ENCODE measurements around the gene TGM5.
"Not testable (repeated sequence)": the region's sequence is repeated elsewhere in the genome, so short reads cannot be mapped to it uniquely, and the experiment has no call there.

TGM5 gene

DNA sequence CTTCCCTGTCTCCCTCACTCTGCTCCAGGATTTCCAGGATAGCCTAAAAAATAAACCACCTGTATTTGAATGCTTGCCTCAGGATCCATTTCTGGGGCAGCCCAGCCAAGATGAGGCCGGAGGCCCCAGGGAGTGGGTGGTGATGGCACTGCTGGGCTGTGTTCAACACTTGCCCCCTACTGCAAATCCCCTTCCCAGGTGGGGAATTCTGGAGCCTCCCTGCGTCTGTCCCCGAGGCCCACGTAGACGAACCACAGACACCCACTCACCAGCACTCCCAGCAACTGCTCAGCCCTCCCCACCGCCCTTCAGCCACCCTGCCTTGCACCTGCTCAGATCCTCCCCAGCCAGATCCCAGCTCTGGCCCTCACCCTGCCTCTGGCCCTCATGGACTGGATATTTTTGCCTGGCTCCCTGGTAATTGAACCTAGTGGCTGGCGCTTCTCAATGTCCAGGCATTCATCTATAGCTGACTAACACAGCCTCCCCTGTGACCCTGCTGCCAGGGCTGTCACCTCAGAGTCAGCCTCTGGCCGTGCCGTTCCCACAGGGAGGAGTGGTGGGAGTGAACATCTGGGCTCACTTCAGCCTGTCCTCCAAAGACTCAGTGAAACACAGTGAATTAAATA is 28.8 kb downstream of the TGM5 start:
- TF ChIP-seq, protein P1, sequence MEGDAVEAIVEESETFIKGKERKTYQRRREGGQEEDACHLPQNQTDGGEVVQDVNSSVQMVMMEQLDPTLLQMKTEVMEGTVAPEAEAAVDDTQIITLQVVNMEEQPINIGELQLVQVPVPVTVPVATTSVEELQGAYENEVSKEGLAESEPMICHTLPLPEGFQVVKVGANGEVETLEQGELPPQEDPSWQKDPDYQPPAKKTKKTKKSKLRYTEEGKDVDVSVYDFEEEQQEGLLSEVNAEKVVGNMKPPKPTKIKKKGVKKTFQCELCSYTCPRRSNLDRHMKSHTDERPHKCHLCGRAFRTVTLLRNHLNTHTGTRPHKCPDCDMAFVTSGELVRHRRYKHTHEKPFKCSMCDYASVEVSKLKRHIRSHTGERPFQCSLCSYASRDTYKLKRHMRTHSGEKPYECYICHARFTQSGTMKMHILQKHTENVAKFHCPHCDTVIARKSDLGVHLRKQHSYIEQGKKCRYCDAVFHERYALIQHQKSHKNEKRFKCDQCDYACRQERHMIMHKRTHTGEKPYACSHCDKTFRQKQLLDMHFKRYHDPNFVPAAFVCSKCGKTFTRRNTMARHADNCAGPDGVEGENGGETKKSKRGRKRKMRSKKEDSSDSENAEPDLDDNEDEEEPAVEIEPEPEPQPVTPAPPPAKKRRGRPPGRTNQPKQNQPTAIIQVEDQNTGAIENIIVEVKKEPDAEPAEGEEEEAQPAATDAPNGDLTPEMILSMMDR (IDR thresholded peaks at IDR 0.05; ENCODE audit: insufficient read depth, missing control alignments), result no peak
- no peak for DNase-seq (ENCODE audit: insufficient read length, low spot score)
- FAIRE-seq, result no peak

DNA sequence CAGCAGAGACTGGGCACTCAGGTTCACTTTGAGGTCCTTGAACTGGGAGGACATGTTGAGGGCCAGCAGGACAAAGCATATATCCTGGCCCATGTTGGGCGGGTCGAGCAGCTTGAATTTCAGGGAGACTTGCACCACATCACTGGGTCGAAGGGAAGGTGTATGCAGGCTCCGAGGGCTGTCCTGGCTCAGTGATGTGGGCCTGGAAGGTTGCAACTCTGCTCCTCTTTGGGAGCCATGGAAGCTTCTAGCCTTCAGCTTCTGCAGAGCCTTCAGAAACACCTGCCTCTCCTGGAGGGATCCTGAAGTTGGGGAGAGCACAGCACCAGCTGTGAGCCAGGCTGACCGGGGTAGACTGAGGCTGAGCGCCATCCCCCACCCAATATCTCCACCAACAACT is 31.2 kb downstream of the TGM5 start:
- TF ChIP-seq, protein P1 (IDR thresholded peaks at IDR 0.05; ENCODE audit: insufficient read depth, missing control alignments), result no peak
- no peak for FAIRE-seq
- DNase-seq (ENCODE audit: insufficient read length, low spot score), result no peak

DNA sequence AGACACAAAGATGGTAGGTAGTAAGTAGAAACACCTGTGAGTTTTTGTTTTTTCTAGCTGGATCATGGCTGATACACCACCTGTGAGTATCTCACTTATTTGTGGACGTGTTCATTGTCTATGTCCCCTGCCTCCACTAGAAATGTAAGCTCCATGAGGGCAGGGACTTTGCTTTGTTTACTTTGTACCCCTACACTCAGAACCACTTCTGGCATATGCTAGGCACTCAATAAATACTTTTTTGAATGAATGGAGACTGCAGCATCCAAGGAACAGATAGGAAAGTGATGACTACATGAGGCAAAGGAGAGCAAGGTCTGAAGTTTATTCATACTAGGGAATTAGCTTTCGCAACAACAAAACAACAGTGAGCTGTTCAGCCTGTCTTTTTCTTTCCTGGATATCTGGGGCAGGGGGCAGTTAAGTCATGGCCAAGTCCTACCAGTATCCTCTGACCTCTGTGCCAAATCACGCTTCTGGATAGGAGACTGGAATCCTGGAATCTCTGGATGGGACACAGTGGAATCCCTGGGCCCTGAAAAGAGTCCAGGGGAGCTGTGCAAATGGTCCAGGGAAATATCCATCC is 34.3 kb downstream of the TGM5 start:
- FAIRE-seq, result no peak
- TF ChIP-seq, protein P1 (IDR thresholded peaks at IDR 0.05; ENCODE audit: insufficient read depth, missing control alignments), result no peak
- DNase-seq (ENCODE audit: insufficient read length, low spot score), result no peak

DNA sequence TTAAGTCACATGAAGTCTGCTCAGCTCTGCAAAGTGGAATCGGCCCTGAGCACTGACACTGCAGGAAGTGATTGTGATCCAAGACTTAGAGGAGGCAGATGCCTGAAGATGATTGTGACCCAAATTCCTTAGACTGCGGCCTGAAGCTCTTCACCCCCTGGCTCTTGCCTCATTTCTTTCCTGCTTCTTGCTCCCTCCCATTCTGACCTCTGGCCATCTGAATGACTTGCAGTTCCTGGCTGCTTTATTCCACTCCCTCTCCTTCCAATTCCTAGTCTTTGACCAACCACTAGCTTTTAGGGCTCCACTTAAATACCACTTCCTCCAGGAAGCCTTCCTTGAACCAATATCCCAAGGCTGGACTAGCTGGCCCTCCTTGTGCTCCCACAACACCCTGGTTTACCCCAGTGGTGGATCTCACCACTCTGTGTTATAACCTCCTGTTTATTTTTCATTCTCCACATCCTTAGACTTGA is 36.0 kb downstream of the TGM5 start:
- TF ChIP-seq, protein P1 (IDR thresholded peaks at IDR 0.05; ENCODE audit: insufficient read depth, missing control alignments), result no peak
- FAIRE-seq (no peak), DNase-seq (ENCODE audit: insufficient read length, low spot score) (no peak)

DNA sequence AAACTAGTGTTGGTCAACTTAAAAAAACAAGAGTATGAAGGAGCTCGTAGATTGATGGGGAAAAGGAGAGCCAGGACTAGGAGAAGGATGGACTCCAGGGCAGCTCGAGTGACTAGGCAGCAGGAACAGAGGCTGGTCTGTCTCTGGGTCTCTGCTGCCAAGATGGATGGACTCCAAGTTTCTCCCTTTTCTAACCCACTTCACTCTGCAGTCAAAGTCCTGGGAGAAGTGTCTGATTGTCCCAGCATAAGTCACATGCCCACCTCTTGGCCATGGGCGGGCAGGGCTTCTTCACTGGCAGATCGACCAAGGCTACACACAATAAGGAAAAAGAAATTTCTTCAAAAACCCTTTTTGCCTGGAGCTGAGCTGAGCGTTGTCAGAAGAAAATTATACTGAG is 36.8 kb downstream of the TGM5 start:
- TF ChIP-seq, protein P1 (IDR thresholded peaks at IDR 0.05; ENCODE audit: insufficient read depth, missing control alignments), result no peak
- DNase-seq (ENCODE audit: insufficient read length, low spot score), result no peak
- no peak for FAIRE-seq

DNA sequence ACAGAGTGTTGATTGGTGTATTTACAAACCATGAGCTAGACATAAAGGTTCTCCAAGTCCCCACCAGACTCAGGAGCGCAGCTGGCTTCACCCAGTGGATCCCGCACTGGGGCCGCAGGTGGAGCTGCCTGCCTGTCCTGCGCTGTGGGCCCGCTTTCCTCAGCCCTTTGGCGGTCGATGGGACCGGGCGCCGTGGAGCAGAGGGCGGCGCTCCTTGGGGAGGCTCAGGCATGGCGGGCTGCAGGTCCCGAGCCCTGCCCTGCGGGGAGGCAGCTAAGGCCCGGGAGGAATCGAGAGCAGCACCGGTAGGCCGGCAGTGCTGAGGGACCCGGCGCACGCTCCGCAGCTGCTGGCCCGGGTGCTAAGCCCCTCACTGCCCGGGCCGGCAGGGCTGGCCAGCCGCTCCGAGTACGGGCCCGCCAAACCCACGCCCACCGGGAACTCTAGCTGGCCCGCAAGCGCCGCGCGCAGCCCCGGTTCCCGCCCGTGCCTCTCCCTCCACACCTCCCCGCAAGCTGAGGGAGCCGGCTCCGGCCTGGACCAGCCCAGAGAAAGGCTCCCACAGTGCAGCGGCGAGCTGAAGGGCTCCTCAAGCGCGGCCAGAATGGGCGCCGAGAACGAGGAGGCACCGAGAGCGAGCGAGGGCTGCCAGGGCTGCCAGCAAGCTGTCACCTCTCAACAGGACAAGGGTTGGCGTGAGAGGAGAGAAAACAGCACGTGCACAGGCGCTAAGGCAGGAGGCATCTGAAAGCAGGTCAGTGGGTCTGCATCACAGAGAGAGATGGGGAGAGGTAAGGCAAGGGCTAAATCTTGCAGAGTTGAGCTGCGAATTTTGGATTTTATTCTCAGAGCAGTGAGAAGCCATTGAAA is 40.1 kb downstream of the TGM5 start:
- FAIRE-seq (no peak), DNase-seq (ENCODE audit: insufficient read length, low spot score) (no peak)

DNA sequence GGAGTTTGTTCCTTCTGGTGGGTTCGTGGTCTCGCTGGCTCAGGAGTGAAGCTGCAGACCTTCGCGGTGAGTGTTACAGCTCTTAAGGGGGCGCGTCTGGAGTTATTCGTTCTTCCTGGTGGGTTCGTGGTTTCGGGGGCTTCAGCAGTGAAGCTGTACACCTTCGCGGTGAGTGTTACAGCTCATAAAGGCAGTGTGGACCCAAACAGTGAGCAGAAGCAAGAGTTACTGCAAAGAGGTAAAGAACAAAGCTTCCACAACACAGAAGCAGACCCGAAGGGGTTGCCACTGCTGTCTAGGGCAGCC is 40.8 kb downstream of the TGM5 start:
- not testable (repeated sequence) for DNase-seq (ENCODE audit: insufficient read length, low spot score); FAIRE-seq

More for the DNA sequence above, 40.1 kb downstream of the TGM5 start:
- TF ChIP-seq, protein P1 (IDR thresholded peaks at IDR 0.05; ENCODE audit: insufficient read depth, missing control alignments), result no peak
